Right lobe of liver (tissue), 4 donors: Measurements from ENCODE around the gene NAT8L.

Experiments
- CTCF ChIP-seq, 4 donors: fragments of 200-600 bp in 3 of 4; fragments of 450-650 bp in 1 of 4; IDR thresholded peaks; one replicate each; pipeline versions ENCODE4 v1.5.1 to v1.8.0; 2016 to 2022; ENCODE audit warnings: antibody characterized with exemption in 4 of 4, mild to moderate bottlenecking in 2 of 4
- POLR2A ChIP-seq: fragments of 450-650 bp; IDR thresholded peaks from one replicate; pipeline ENCODE4 v1.6.1; 2017; ENCODE audit warnings: antibody characterized with exemption, mild to moderate bottlenecking
- donor health status: DM: no; HTN: no; CAD: no.
- donor health status: DM: no; HTN: no; CAD: no.
- donor health status: DM: no; HTN: yes; CAD: no.

GRCh38 chr4:2079006-2079405, 19.9 kb downstream of the NAT8L start:
- TF ChIP-seq CTCF (IDR thresholded peaks at IDR 0.05) (no peak), POLR2A (no peak)
